PC-9 (cell line): ENCODE results near the gene MRFAP1. TPM values are rescaled to one million over a fixed set of nuclear protein-coding genes. Genes with fewer than 3 reads are reported as not detected.

Experiments
- BruUV-seq: library from RNA; stranded (reverse); fragments of 400-500 nt; replicated peaks from 2 replicates; lab custom pipeline; 2021; lab: Mats Ljungman, UMichigan
- CTCF ChIA-PET: fragments of 300-600 bp; sonication (Branson Sonifier 250); formaldehyde crosslinking; loops from one replicate; lab custom pipeline; 2022; ENCODE audit warnings: antibody characterized with exemption; lab: Charles Lee
- POLR2A ChIA-PET: fragments of 300-600 bp; sonication (Branson Sonifier 250); formaldehyde crosslinking; loops from one replicate; lab custom pipeline; 2022; ENCODE audit warnings: antibody characterized with exemption; ENCODE audit not compliant: unreplicated experiment; lab: Charles Lee
- DNase-seq, 2 experiments: peaks; one replicate each; pipeline versions ENCODE4 v3.0.0 to v3.0.0-alpha.2; 2015 to 2022; ENCODE audit warnings: mixed read lengths in 1 of 2
- H2AFZ ChIP-seq: fragments of 200-600 bp; sonication (generic); 2 replicates; pipeline ENCODE4 v1.8.1; 2017; ENCODE audit warnings: antibody characterized with exemption
- H3F3A ChIP-seq: fragments of 200-600 bp; sonication (generic); 2 replicates; pipeline ENCODE4 v1.8.1; 2017; ENCODE audit warnings: antibody characterized with exemption, mild to moderate bottlenecking, low read depth; ENCODE audit not compliant: insufficient read depth
- H3K27ac ChIP-seq: fragments of 200-600 bp; sonication (generic); 2 replicates; pipeline ENCODE4 v1.6.1; 2016; ENCODE audit warnings: mixed run types
- H3K27me3 ChIP-seq: fragments of 200-600 bp; sonication (generic); 2 replicates; pipeline ENCODE4 v1.6.1; 2016; ENCODE audit warnings: low read depth, mixed run types; ENCODE audit not compliant: insufficient read depth
- H3K36me3 ChIP-seq: fragments of 200-600 bp; sonication (generic); 2 replicates; pipeline ENCODE4 v1.6.1; 2016; ENCODE audit warnings: low read depth, mixed run types
- H3K4me1 ChIP-seq: fragments of 200-600 bp; sonication (generic); replicated peaks from 2 replicates; pipeline ENCODE4 v1.6.1; 2016; ENCODE audit warnings: mixed run types; ENCODE audit not compliant: insufficient read depth
- H3K4me2 ChIP-seq: fragments of 200-600 bp; sonication (generic); 2 replicates; pipeline ENCODE4 v1.6.1; 2017; ENCODE audit warnings: mixed run types
- H3K4me3 ChIP-seq: fragments of 200-600 bp; sonication (generic); 2 replicates; pipeline ENCODE4 v1.6.1; 2016; ENCODE audit warnings: mixed run types
- H3K79me2 ChIP-seq: fragments of 200-600 bp; sonication (generic); 2 replicates; pipeline ENCODE4 v1.6.1; 2017; ENCODE audit warnings: low read depth, mixed run types
- H3K9me2 ChIP-seq: fragments of 200-600 bp; sonication (generic); 2 replicates; pipeline ENCODE4 v1.8.1; 2017; ENCODE audit warnings: mild to moderate bottlenecking; ENCODE audit not compliant: insufficient read depth
- H3K9me3 ChIP-seq: fragments of 200-600 bp; sonication (generic); 2 replicates; pipeline ENCODE4 v1.8.1; 2016; ENCODE audit warnings: low read depth; ENCODE audit not compliant: insufficient read depth
- H4K20me1 ChIP-seq: fragments of 200-600 bp; sonication (generic); 2 replicates; pipeline ENCODE4 v1.8.1; 2017; ENCODE audit not compliant: insufficient read depth
- CTCF ChIP-seq: fragments of 200-600 bp; sonication (generic); conservative IDR thresholded peaks from 2 replicates; pipeline ENCODE4 v1.6.1; 2017; ENCODE audit warnings: mixed run types, antibody characterized with exemption, mild to moderate bottlenecking, moderate library complexity
- EZH2 ChIP-seq: fragments of 200-600 bp; sonication (generic); IDR thresholded peaks from 2 replicates; pipeline ENCODE4 v1.8.0; 2017; ENCODE audit warnings: antibody characterized with exemption, low read depth
- intact Hi-C: fragments of 100-400 bp; cut with micrococcal nuclease; formaldehyde crosslinking; loops from one replicate; pipeline ENCODE4 v1.10.0; 2022; ENCODE audit not compliant: unreplicated experiment
- total RNA-seq: library from RNA; stranded (reverse); gene quantifications from 2 replicates; pipeline ENCODE4 v1.2.3, GENCODE V29; 2021

MRFAP1 gene
- total RNA-seq, 1 experiment from 2014 or later: 278 TPM

GRCh38 chr4:6676722-6677558 is 36.5 kb downstream of the MRFAP1 start:
- Histone ChIP-seq H2AFZ (no peak overlapping the region), H3K4me1 (peaks cover 21% of the 10 kb centered on the region), H3K27ac (no peak overlapping the region), H3K79me2 (peaks cover 32% of the 10 kb centered on the region), H3K4me2 (peak overlapping the region; percentile 97), H3F3A (peaks cover 14% of the 10 kb centered on the region; the same call in 1 of the 2 replicates), H3K4me3 (peak overlapping the region; percentile 62; the same call in 1 of the 2 replicates), H3K9me2 (no peaks in the 10 kb centered on the region), H3K27me3 (no peaks in the 10 kb centered on the region), H3K9me3 (no peaks in the 10 kb centered on the region), H3K36me3 (peaks cover 11% of the 10 kb centered on the region; the same call in 1 of the 2 replicates), H4K20me1 (peaks cover 23% of the 10 kb centered on the region)
- POLR2A ChIA-PET: no interaction called here
- no TSS peak for BruUV-seq
- TF ChIP-seq EZH2: no peak
- TF ChIP-seq CTCF: no peak
- CTCF ChIA-PET: interaction anchor here (1.4 kb wide), 1 partner anchor 11 kb away, joined by 8 read pairs; no protein-coding TSS in a partner anchor
- intact Hi-C loops: no loop called here
- no peak for DNase-seq

GRCh38 chr4:6680372-6681034 is 40.0 kb downstream of the MRFAP1 start:
- H3K4me2 ChIP-seq: no peak overlapping the region
- intact Hi-C loops: no loop called here
- peaks cover 19% of the 10 kb centered on the region for H3K79me2 ChIP-seq
- H3K36me3 ChIP-seq: peaks cover 10% of the 10 kb centered on the region; the same call in 1 of the 2 replicates
- ChIA-PET POLR2A (no interaction called here), CTCF (no interaction called here)
- no peaks in the 10 kb centered on the region for H3K9me2 ChIP-seq
- H3K9me3 ChIP-seq: no peaks in the 10 kb centered on the region
- H4K20me1 ChIP-seq: peaks cover 17% of the 10 kb centered on the region
- BruUV-seq: no TSS peak
- no peak overlapping the region for H2AFZ ChIP-seq
- H3K4me1 ChIP-seq: peaks cover 14% of the 10 kb centered on the region
- peaks cover 8% of the 10 kb centered on the region; the same call in 1 of the 2 replicates for H3F3A ChIP-seq
- H3K4me3 ChIP-seq: no peak overlapping the region
- H3K27ac ChIP-seq: no peak overlapping the region
- H3K27me3 ChIP-seq: no peaks in the 10 kb centered on the region
- 0 out of 2 replicates have a peak, but pooled peaks have one; percentile 7 for TF ChIP-seq CTCF
- TF ChIP-seq EZH2: no peak
- DNase-seq: no peak

- H2AFZ ChIP-seq: no peak overlapping the region
- no peak overlapping the region for H3K4me3 ChIP-seq
- peaks cover 8% of the 10 kb centered on the region; the same call in 1 of the 2 replicates for H3F3A ChIP-seq
- intact Hi-C loops: no loop called here
- DNase-seq: no peak
- H3K79me2 ChIP-seq: peaks cover 12% of the 10 kb centered on the region
- H3K9me2 ChIP-seq: no peaks in the 10 kb centered on the region
- no peak overlapping the region for H3K27ac ChIP-seq
- ChIA-PET POLR2A (no interaction called here), CTCF (no interaction called here)
- H3K9me3 ChIP-seq: no peaks in the 10 kb centered on the region
- TF ChIP-seq EZH2 (no peak), CTCF (no peak)
- peaks cover 10% of the 10 kb centered on the region; the same call in 1 of the 2 replicates for H4K20me1 ChIP-seq
- H3K4me1 ChIP-seq: peaks cover 7% of the 10 kb centered on the region
- H3K4me2 ChIP-seq: no peak overlapping the region
- no TSS peak for BruUV-seq
- no peaks in the 10 kb centered on the region for H3K27me3 ChIP-seq
- peaks cover 5% of the 10 kb centered on the region; the same call in 1 of the 2 replicates for H3K36me3 ChIP-seq
Measured at GRCh38 chr4:6681191-6681590, 40.7 kb downstream of the MRFAP1 start.
